GM19467 (cell line): ENCODE results near the gene RPP14.
"Not testable (repeated sequence)": the region's sequence is repeated elsewhere in the genome, so short reads cannot be mapped to it uniquely, and the experiment has no call there.

ENCODE experiments used
- ATAC-seq: cut with Tn5 transposase; IDR thresholded peaks from one replicate; pipeline ENCODE4 v1.9.1; 2021; ENCODE audit warnings: mild to moderate bottlenecking, moderate library complexity; ENCODE audit not compliant: unreplicated experiment

Gene RPP14

GRCh38 chr3:58329922-58330413 is 23.9 kb downstream of the RPP14 start:
- ATAC-seq, result no peak

GRCh38 chr3:58331593-58332152 is 25.6 kb downstream of the RPP14 start:
- ATAC-seq, result no peak

- ATAC-seq, result peak; percentile 95
These were observed 26.6 kb downstream of the RPP14 start, which contains the start of gene PXK for GRCh38 chr3:58332575-58333188. TSS of gene PXK (plus strand) at chr3:58332892. CDS start at chr3:58332989, 97 bp downstream.

GRCh38 chr3:58333206-58334012 is 27.4 kb downstream of the RPP14 start:
- ATAC-seq, result peak; percentile 15

GRCh38 chr3:58334013-58334321 is 27.9 kb downstream of the RPP14 start:
- ATAC-seq, result no peak

GRCh38 chr3:58334506-58334884 is 28.4 kb downstream of the RPP14 start:
- no peak for ATAC-seq

GRCh38 chr3:58335652-58335947 is 29.6 kb downstream of the RPP14 start:
- ATAC-seq, result no peak

GRCh38 chr3:58336135-58336882 is 30.3 kb downstream of the RPP14 start:
- no peak for ATAC-seq

- ATAC-seq, result no peak
These were observed 31.1 kb downstream of the RPP14 start for GRCh38 chr3:58337190-58337589.

GRCh38 chr3:58339146-58339545 is 33.1 kb downstream of the RPP14 start:
- not testable (repeated sequence) for ATAC-seq

- ATAC-seq, result no peak
These were observed 34.7 kb downstream of the RPP14 start for GRCh38 chr3:58340594-58341244.

- ATAC-seq, result no peak
These were observed 35.3 kb downstream of the RPP14 start for GRCh38 chr3:58341376-58341775.

GRCh38 chr3:58342676-58343075 is 36.6 kb downstream of the RPP14 start:
- ATAC-seq, result no peak

GRCh38 chr3:58345457-58345856 is 39.4 kb downstream of the RPP14 start:
- no peak for ATAC-seq

GRCh38 chr3:58346368-58346767 is 40.3 kb downstream of the RPP14 start:
- ATAC-seq, result no peak

GRCh38 chr3:58347984-58348383 is 41.9 kb downstream of the RPP14 start:
- no peak for ATAC-seq

GRCh38 chr3:58349792-58350626 is 44.0 kb downstream of the RPP14 start:
- ATAC-seq, result peak; percentile 85

GRCh38 chr3:58350627-58351013 is 44.6 kb downstream of the RPP14 start:
- ATAC-seq, result no peak

- ATAC-seq, result no peak
These were observed 45.9 kb downstream of the RPP14 start for GRCh38 chr3:58351920-58352319.

GRCh38 chr3:58352626-58353025 is 46.6 kb downstream of the RPP14 start:
- ATAC-seq, result no peak
